Hepatocyte (in vitro differentiated cells): ENCODE measurements around the gene NDRG3. TPM values are rescaled to one million over a fixed set of nuclear protein-coding genes. Genes with fewer than 3 reads are reported as not detected.

ENCODE experiments used
- DNase-seq: peaks from one replicate; pipeline ENCODE4 v3.0.0-alpha.2; 2016; ENCODE audit warnings: low spot score
- H2AFZ ChIP-seq: fragments of 200-600 bp; sonication (generic); 2 replicates; pipeline ENCODE4 v1.6.0; 2016; ENCODE audit warnings: antibody characterized with exemption, mild to moderate bottlenecking
- H3K27ac ChIP-seq: fragments of 200-600 bp; sonication (generic); 2 replicates; pipeline ENCODE4 v1.5.1; 2016; ENCODE audit warnings: mild to moderate bottlenecking
- H3K27me3 ChIP-seq: fragments of 200-600 bp; sonication (generic); 2 replicates; pipeline ENCODE4 v1.6.1; 2016
- H3K36me3 ChIP-seq: fragments of 200-600 bp; sonication (generic); replicated peaks from 2 replicates; pipeline ENCODE4 v1.5.1; 2016; ENCODE audit warnings: low read depth; ENCODE audit not compliant: insufficient read depth
- H3K4me1 ChIP-seq: fragments of 200-600 bp; sonication (generic); 2 replicates; pipeline ENCODE4 v1.5.1; 2016; ENCODE audit warnings: mild to moderate bottlenecking, moderate library complexity; ENCODE audit not compliant: insufficient read depth
- H3K4me2 ChIP-seq: fragments of 200-600 bp; sonication (generic); 2 replicates; pipeline ENCODE4 v1.6.0; 2016
- H3K4me3 ChIP-seq: fragments of 200-600 bp; sonication (generic); 2 replicates; pipeline ENCODE4 v1.5.1; 2016; ENCODE audit warnings: mild to moderate bottlenecking
- H3K79me2 ChIP-seq: fragments of 200-600 bp; sonication (generic); 2 replicates; pipeline ENCODE4 v1.6.0; 2017; ENCODE audit warnings: mild to moderate bottlenecking
- H3K9me2 ChIP-seq: fragments of 200-600 bp; sonication (generic); replicated peaks from 2 replicates; pipeline ENCODE4 v1.6.0; 2017; ENCODE audit warnings: mild to moderate bottlenecking; ENCODE audit not compliant: insufficient read depth
- H3K9me3 ChIP-seq: fragments of 200-600 bp; sonication (generic); 2 replicates; pipeline ENCODE4 v1.5.1; 2016; ENCODE audit warnings: low read depth, mild to moderate bottlenecking
- H4K20me1 ChIP-seq: fragments of 200-600 bp; sonication (generic); 2 replicates; pipeline ENCODE4 v1.6.0; 2016; ENCODE audit warnings: mild to moderate bottlenecking; ENCODE audit not compliant: insufficient read depth, poor library complexity, severe bottlenecking
- CTCF ChIP-seq: fragments of 200-600 bp; sonication (generic); IDR thresholded peaks from 2 replicates; pipeline ENCODE4 v1.5.1; 2016; ENCODE audit warnings: antibody characterized with exemption, mild to moderate bottlenecking; ENCODE audit not compliant: poor library complexity
- EZH2 ChIP-seq: fragments of 200-600 bp; sonication (generic); IDR thresholded peaks from 2 replicates; pipeline ENCODE4 v1.6.1; 2016; ENCODE audit warnings: antibody characterized with exemption, mild to moderate bottlenecking, borderline replicate concordance
- EZH2phosphoT487 ChIP-seq: fragments of 200-600 bp; sonication (generic); IDR thresholded peaks from one replicate; pipeline ENCODE4 v1.6.1; 2018; ENCODE audit warnings: antibody characterized with exemption, mild to moderate bottlenecking, low read depth, moderate library complexity; ENCODE audit not compliant: unreplicated experiment, severe bottlenecking
- WGBS: methylation state at CpG from one replicate; pipeline ENCODE4 v1.1.6; 2016; ENCODE audit warnings: low lambda C conversion rate; ENCODE audit errors: missing lambda C conversion rate; 5-methylcytosine and 5-hydroxymethylcytosine counted together
- polyA plus RNA-seq: library from polyadenylated mRNA; unstranded; fragments of >200 nt; fragmentation: Nextera tagmentation; extraction: Ambion mirVana; gene quantifications from 2 replicates; pipeline ENCODE4 v1.2.1, GENCODE V29; 2016
- total RNA-seq: library from RNA; depleted of rRNA; stranded (reverse); fragments of >200 nt; gene quantifications from 2 replicates; pipeline ENCODE4 v1.2.3, GENCODE V29; 2014

The NDRG3 gene
- total and polyA plus RNA-seq, 2 experiments from 2014 or later, result 19.1 to 19.5 TPM

GRCh38 chr20:36607586-36608387 is 138.1 kb downstream of the NDRG3 start:
- Histone ChIP-seq H3K9me2 (no peaks in the 10 kb centered on the region), H3K9me3 (no peaks in the 10 kb centered on the region), H3K79me2 (peaks cover 38% of the 10 kb centered on the region), H4K20me1 (peaks cover 5% of the 10 kb centered on the region), H2AFZ (no peak overlapping the region), H3K4me2 (peak overlapping the region; percentile 89), H3K27ac (peak overlapping the region; percentile 90), H3K36me3 (no peaks in the 10 kb centered on the region), H3K27me3 (no peaks in the 10 kb centered on the region), H3K4me1 (peaks cover 8% of the 10 kb centered on the region), H3K4me3 (no peak overlapping the region)
- peak; percentile 67 for DNase-seq
- TF ChIP-seq EZH2phosphoT487, result no peak
- no peak for TF ChIP-seq EZH2
- no peak for TF ChIP-seq CTCF
- 79% methylated on average over 7 of the region's 7 CpGs for WGBS

GRCh38 chr20:36606158-36607066 is 139.5 kb downstream of the NDRG3 start:
- no peaks in the 10 kb centered on the region for H3K36me3 ChIP-seq
- WGBS, result 3% methylated on average over 31 of the region's 31 CpGs
- TF ChIP-seq EZH2 (no peak), CTCF (no peak), EZH2phosphoT487 (no peak)
- peak overlapping the region; percentile 89 for H3K4me2 ChIP-seq
- H3K4me1 ChIP-seq, result peaks cover 8% of the 10 kb centered on the region
- H3K4me3 ChIP-seq, result peak overlapping the region; percentile 62
- H3K27ac ChIP-seq, result peak overlapping the region; percentile 90
- peak; percentile 70 for DNase-seq
- H4K20me1 ChIP-seq, result peaks cover 5% of the 10 kb centered on the region
- no peaks in the 10 kb centered on the region for H3K9me2 ChIP-seq
- no peaks in the 10 kb centered on the region for H3K9me3 ChIP-seq
- H3K79me2 ChIP-seq, result peaks cover 38% of the 10 kb centered on the region
- H3K27me3 ChIP-seq, result no peaks in the 10 kb centered on the region
- H2AFZ ChIP-seq, result peak overlapping the region; percentile 11

- TF ChIP-seq CTCF, result peak; percentile 96
- no peak for TF ChIP-seq EZH2
- Histone ChIP-seq H3K9me2 (no peaks in the 10 kb centered on the region), H3K4me2 (peak within 1 kb of the TSS; percentile 89), H3K4me3 (peak within 1 kb of the TSS; percentile 62), H3K9me3 (no peaks in the 10 kb centered on the region), H3K79me2 (peaks cover 38% of the 10 kb centered on the region), H3K27ac (peak within 1 kb of the TSS; percentile 90), H3K36me3 (no peaks in the 10 kb centered on the region), H3K27me3 (no peaks in the 10 kb centered on the region), H4K20me1 (peaks cover 5% of the 10 kb centered on the region), H2AFZ (peak within 1 kb of the TSS; percentile 85), H3K4me1 (peaks cover 8% of the 10 kb centered on the region)
- 2% methylated on average over 88 of the region's 90 CpGs for WGBS
- DNase-seq, result peak; percentile 100
Observed at GRCh38 chr20:36605399-36606157, 140.3 kb downstream of the NDRG3 start, which contains the start of gene RAB5IF. Gene RAB5IF, plus strand, starts transcription at chr20:36605779. Its CDS starts 173 bp downstream, at chr20:36605952.
